Muscle layer of duodenum (tissue), 2 donors: ENCODE data around the gene EPB41.
"Not testable (repeated sequence)": the region's sequence is repeated elsewhere in the genome, so short reads cannot be mapped to it uniquely, and the experiment has no call there.

ENCODE experiments used
- H3K27ac ChIP-seq: one replicate; pipeline ENCODE4 v1.7.0; 2013; ENCODE audit warnings: mild to moderate bottlenecking, low read length
- H3K27me3 ChIP-seq: one replicate; pipeline ENCODE4 v1.7.0; 2013; ENCODE audit warnings: low read depth, mild to moderate bottlenecking, control low read depth, low read length
- H3K36me3 ChIP-seq, 2 donors: one replicate each; pipeline ENCODE4 v1.7.0; 2013; ENCODE audit warnings: low read length in 2 of 2, control low read depth in 1 of 2, mild to moderate bottlenecking in 1 of 2; ENCODE audit not compliant: insufficient read depth in 2 of 2, control insufficient read depth in 1 of 2
- H3K4me1 ChIP-seq, 2 donors: one replicate each; pipeline ENCODE4 v1.7.0; 2013; ENCODE audit warnings: low read length in 2 of 2, mild to moderate bottlenecking in 2 of 2, control low read depth in 1 of 2, moderate library complexity in 1 of 2; ENCODE audit not compliant: insufficient read depth in 2 of 2, control insufficient read depth in 1 of 2
- H3K4me3 ChIP-seq, 2 donors: one replicate each; pipeline ENCODE4 v1.7.0; 2013; ENCODE audit warnings: low read length in 2 of 2, low read depth in 1 of 2, mild to moderate bottlenecking in 1 of 2
- H3K9me3 ChIP-seq, 2 donors: one replicate each; pipeline ENCODE4 v1.7.0; 2013; ENCODE audit warnings: low read length in 2 of 2, control low read depth in 1 of 2, mild to moderate bottlenecking in 1 of 2; ENCODE audit not compliant: control insufficient read depth in 1 of 2
- donor health status: healthy.

EPB41 gene

DNA sequence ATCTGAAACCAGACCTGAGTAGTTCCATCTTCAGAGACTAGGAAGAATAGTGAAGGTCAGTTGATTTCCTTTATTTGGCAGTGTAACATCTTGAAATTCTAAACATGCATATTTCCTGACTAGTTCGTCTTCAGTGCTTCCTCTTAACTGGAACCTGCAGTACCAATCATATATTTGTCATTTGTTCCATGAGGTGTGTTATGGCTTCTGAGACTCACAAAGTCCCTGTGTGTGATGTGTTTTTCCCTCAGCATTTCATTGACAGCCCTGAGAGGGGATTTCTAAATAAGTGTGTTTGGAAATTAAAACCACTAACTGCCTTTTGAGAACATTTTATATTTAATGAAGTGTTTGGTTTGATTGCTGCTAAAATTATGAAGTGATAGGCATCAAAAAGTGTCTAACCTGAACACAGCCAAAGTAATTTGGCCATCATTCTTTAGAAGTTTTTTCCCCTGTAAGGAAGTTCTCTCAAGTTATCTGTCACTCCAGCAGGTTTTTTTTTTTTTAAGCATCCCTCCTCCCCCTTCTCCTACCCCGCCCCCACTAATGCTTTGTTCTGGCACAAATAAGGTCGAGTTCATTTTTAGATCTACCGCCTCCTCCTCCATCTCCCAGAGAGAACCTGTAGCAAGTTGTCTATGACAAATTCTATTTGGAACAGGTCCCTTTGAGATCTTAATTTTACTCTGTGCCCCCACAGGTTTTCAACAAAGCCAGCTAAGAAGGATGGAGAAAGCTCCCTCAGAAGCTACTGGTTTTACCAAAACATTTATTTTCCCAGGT lies 148.0 kb downstream of the EPB41 start:
- Histone ChIP-seq H3K9me3 (no peaks in the 10 kb centered on the region), H3K27ac (no peak overlapping the region), H3K27me3 (no peaks in the 10 kb centered on the region), H3K36me3 (peaks cover 0 to 5% of the 10 kb centered on the region in 2 donors), H3K4me3 (no peak overlapping the region), H3K4me1 (peaks cover 0 to 6% of the 10 kb centered on the region in 2 donors)

DNA sequence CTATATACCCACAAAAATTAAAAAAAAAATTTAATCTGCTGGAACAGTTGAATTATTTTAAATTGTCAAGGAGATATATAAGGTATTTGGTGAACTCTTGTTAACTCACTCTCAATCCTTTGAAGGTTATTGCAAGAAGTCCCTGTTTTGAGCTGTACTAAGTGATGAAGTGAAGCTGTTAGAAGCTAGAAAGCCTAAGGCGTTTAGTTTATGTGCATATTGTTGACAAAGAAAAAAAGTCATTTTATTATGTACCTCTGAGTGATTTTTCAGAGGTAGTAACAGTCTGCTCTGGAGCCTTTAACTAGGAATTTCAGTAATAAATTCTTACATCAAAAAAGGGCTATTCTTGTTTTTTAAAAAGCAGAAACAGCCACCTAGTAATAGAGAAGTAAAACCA lies 149.7 kb downstream of the EPB41 start:
- Histone ChIP-seq H3K9me3 (no peaks in the 10 kb centered on the region), H3K36me3 (peaks cover 0 to 5% of the 10 kb centered on the region in 2 donors)

DNA sequence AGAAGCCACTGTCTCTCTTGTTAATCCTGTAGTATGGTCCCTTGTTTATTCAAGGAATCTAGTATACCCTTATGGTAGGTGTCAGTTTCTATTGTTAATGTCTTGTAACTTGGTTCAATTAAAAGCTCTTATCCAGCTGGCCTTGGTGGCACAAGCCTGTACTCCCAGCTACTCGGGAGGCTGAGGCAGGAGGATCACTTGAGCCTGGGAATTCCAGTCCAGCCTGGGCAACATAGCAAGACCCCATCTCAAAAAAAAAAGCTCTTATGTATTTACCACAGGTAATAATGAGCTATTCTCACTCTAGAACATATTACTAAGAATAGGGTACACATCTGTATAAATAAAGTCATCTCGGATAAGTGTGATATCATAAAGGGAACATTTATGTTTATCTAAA lies 162.8 kb downstream of the EPB41 start:
- Histone ChIP-seq H3K4me1 (no peaks in the 10 kb centered on the region), H3K27me3 (no peaks in the 10 kb centered on the region), H3K36me3 (no peaks in the 10 kb centered on the region), H3K27ac (no peak overlapping the region), H3K4me3 (no peak overlapping the region), H3K9me3 (no peaks in the 10 kb centered on the region)

More for the DNA sequence above, 149.7 kb downstream of the EPB41 start:
- no peaks in the 10 kb centered on the region for H3K27me3 ChIP-seq
- peaks cover 0 to 6% of the 10 kb centered on the region in 2 donors for H3K4me1 ChIP-seq
- H3K27ac ChIP-seq = no peak overlapping the region
- H3K4me3 ChIP-seq = no peak overlapping the region

DNA sequence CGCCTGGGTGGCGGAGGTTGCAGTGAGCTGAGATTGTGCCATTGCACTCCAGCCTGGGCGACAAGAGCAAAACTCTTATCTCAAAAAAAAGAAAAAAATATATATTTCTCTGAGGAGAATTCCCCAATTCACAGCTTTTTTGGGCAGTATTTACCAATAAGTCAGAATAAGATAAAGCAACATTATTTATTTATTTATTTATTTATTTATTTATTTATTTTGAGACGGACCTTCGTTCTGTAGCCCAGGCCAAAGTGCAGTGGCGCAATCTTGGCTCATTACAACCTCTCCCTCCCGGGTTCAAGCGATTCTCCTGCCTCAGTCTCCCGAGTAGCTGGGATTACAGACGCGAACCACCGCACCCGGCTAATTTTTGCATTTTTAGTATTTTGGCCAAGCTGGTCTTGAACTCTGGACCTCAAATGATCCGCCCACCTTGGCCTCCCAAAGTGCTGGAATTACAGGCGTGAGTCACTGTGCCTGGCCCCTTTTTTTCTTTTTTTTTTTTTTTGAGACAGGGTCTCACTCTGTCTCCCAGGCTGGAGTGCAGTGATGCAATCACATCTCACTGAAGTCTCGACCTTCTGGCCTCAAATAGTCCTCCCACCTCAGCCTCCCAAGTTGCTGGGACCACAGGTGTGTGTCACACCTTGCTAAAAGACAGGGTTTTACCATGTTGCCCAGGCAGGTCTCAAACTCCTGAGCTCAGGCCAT lies 165.7 kb downstream of the EPB41 start:
- not testable (repeated sequence) for H3K36me3 ChIP-seq, H3K27me3 ChIP-seq, H3K9me3 ChIP-seq, H3K4me3 ChIP-seq, H3K27ac ChIP-seq, H3K4me1 ChIP-seq

DNA sequence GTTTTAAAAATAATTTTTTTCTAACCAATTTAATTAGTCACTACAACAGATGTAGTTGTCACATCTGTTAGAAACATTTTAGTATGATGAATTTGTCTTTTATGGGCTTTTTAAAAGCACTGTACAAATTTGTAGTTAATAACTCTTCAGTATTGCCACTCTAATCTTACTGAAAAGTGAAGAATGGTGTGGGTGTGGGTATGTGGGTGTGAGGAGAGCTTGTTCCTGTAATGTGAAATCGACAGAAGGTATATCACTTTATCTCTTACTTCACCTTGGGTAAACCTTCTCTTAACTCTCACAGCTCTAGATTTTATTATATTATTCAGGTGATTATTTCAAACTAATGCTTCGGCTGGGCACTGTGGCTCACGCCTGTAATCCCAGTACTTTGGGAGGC lies 166.8 kb downstream of the EPB41 start:
- Histone ChIP-seq H3K9me3 (no peaks in the 10 kb centered on the region), H3K4me1 (no peaks in the 10 kb centered on the region), H3K36me3 (no peaks in the 10 kb centered on the region), H3K27ac (no peak overlapping the region), H3K27me3 (no peaks in the 10 kb centered on the region), H3K4me3 (no peak overlapping the region)

DNA sequence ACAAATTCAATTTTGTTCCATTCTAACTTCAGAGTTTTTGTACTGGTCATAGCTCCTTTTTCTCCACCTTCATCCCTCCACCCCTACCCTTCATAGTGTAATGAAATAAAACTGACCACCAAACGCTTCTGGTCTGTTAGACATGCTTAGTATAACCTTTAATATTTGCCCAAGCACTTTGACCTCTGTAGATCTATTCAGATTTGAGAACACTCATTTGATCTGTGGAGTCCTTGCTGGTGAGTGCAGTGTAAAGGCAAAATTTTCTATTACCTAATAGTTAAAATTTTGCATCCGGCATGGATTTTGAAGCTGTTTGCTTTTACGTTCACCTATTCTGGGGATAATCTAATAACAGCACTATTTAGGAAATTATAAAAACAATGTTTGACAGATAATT lies 168.2 kb downstream of the EPB41 start:
- no peaks in the 10 kb centered on the region for H3K27me3 ChIP-seq
- H3K4me1 ChIP-seq = no peaks in the 10 kb centered on the region
- no peak overlapping the region for H3K27ac ChIP-seq
- no peaks in the 10 kb centered on the region for H3K9me3 ChIP-seq
- H3K36me3 ChIP-seq = no peaks in the 10 kb centered on the region
- H3K4me3 ChIP-seq = no peak overlapping the region

DNA sequence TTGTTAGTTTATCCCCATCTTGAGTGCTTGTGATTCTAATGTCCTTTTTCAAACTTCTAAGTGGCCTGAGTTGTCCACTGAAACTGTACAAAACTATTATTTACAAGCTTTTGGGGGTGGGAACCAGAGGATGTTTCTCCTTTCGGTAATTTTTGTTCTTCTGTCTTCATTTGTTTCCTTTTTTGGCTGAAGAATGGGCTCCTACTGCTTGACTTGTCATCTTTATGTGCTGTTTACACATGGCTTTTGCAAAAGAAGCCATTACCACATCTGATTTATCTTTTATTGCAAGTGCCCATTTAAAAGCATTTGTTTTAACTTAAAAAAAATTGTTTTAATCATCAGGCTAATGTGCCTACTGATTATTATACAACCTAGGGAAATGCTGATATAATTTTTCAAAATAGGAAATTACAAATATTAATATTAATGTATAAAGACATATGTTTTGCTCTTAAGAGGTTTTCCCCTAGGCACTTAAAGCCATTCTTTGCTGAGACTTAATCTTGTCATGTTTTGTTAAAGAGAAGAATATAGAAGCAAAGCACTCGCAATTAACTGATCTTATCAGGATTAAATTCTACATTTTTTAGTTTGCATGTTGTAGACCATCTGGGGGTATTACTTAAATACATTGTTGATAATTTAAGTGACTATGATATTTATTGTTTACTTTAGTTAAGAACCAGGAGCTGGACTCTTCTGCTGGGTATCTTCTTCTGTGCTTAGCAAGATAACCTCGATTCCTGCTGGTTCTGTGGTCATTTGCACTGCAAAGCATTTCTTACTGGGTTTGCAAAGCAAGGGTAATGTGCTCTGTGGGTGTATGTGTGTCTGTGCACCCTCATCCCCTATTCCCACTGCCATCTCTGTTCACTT lies 169.2 kb downstream of the EPB41 start:
- H3K27ac ChIP-seq = no peak overlapping the region
- H3K4me3 ChIP-seq = no peak overlapping the region
- H3K27me3 ChIP-seq = no peaks in the 10 kb centered on the region
- no peaks in the 10 kb centered on the region for H3K9me3 ChIP-seq
- H3K36me3 ChIP-seq = no peaks in the 10 kb centered on the region
- no peaks in the 10 kb centered on the region for H3K4me1 ChIP-seq

DNA sequence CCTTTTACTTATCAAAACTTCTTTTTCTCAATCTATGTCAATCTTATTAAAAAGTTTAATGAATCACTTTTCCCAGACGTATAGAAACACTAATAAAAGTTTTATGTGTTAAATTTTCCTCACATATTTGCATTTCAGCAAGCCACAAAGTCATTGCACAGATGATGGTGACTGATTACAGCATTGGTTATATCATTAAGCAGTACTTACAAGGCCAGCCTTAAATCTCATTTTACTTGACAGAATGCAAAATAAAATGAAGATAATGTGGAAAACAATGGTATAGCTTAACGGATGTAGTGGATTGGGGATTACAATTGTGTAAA lies 169.8 kb downstream of the EPB41 start:
- no peak overlapping the region for H3K27ac ChIP-seq
- H3K4me3 ChIP-seq = no peak overlapping the region
- H3K36me3 ChIP-seq = no peaks in the 10 kb centered on the region
- no peaks in the 10 kb centered on the region for H3K4me1 ChIP-seq
- H3K9me3 ChIP-seq = no peaks in the 10 kb centered on the region
- no peaks in the 10 kb centered on the region for H3K27me3 ChIP-seq

DNA sequence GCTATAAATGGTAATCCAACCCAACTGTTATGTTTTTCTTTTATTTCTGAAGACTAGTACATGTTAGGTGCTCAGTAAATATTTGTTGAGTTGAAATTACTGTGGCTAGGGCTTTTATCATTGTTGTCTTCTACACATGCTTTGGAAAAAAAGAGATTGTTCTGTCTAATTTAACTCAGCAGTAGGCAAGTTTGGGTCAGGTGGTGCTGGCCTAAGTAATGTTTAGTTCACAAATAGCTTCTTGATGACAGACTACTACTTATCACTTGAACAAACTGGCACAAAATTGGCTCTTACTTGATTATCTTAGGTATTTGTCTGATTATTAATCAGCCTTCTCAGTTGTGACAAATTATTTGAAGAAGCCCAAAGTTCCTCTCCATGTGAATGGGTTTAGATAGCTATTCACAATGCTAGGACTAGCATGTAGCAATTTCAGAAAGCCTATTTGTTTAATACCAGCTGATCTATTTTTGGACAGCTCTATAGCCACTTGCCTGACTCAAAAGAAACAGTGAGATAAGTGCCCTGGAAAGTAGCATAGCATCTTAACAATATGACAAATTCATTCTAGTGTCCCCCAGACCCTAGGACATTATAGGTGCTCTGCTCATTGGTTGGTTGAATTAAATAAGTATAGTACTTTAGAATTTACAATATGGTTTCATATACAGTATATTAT lies 176.7 kb downstream of the EPB41 start:
- no peak overlapping the region for H3K4me3 ChIP-seq
- H3K27me3 ChIP-seq = no peaks in the 10 kb centered on the region
- no peak overlapping the region for H3K27ac ChIP-seq
- no peaks in the 10 kb centered on the region for H3K36me3 ChIP-seq
- no peaks in the 10 kb centered on the region for H3K9me3 ChIP-seq
- H3K4me1 ChIP-seq = no peaks in the 10 kb centered on the region

DNA sequence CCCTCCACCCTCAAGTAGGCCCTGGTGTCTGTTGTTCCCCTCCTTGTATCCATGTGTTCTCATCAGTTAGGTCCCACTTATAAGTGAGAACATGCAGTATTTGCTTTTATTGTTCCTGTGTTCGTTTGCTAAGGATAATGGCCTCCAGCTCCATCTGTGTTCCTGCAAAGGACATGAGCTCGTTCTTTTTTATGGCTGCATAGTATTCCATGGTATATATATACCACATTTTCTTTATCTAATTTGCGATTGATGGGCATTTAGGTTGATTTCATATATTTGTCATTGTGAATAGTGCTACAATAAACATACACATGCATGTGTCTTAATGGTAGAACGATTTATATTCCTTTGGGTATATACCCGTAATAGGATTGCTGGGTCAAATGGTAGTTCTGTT lies 178.3 kb downstream of the EPB41 start:
- not testable (repeated sequence) for H3K36me3 ChIP-seq, H3K27ac ChIP-seq, H3K9me3 ChIP-seq, H3K4me3 ChIP-seq, H3K4me1 ChIP-seq, H3K27me3 ChIP-seq

DNA sequence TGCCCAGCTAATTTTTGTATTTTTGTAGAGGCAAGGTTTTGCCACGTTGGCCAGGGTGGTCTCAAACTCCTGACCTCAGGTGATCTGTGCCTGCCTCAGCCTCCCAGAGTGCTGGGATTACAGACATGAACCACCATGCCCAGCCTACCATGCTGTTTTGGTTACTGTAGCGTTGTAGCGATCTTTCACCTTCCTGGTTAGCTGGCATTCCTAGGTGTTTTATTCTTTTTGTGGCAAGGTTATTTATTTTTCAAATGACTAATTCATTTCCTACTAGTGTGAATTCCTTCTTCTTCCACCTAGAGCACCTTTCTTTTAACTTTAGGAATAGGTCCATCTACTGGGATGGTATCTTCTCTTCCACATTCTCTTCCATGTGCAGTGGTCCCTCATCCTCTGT lies 180.1 kb downstream of the EPB41 start:
- peaks cover 0 to 6% of the 10 kb centered on the region in 2 donors for H3K36me3 ChIP-seq
- H3K27ac ChIP-seq = no peak overlapping the region
- no peaks in the 10 kb centered on the region for H3K4me1 ChIP-seq
- no peak overlapping the region for H3K4me3 ChIP-seq
- H3K9me3 ChIP-seq = no peaks in the 10 kb centered on the region
- no peaks in the 10 kb centered on the region for H3K27me3 ChIP-seq
